Measurements from ENCODE around the gene KLHDC8A. TPM values are rescaled to one million over a fixed set of nuclear protein-coding genes. Genes with fewer than 3 reads are reported as not detected.

The KLHDC8A gene
- total RNA-seq, 1 donor from 2014 or later, result 1.5 TPM

- Mint-ChIP-seq H3K27me3 (ENCODE audit: unreplicated experiment) (peaks cover 5% of the 10 kb centered on the region), H3K27ac (ENCODE audit: unreplicated experiment) (no peak overlapping the region), H3K9me3 (ENCODE audit: unreplicated experiment) (no peaks in the 10 kb centered on the region), H3K36me3 (ENCODE audit: low read depth, unreplicated experiment) (no peaks in the 10 kb centered on the region), H3K4me3 (ENCODE audit: unreplicated experiment) (no peak overlapping the region), H3K4me1 (ENCODE audit: unreplicated experiment) (peaks cover 3% of the 10 kb centered on the region)
- TF ChIP-seq, protein P1, sequence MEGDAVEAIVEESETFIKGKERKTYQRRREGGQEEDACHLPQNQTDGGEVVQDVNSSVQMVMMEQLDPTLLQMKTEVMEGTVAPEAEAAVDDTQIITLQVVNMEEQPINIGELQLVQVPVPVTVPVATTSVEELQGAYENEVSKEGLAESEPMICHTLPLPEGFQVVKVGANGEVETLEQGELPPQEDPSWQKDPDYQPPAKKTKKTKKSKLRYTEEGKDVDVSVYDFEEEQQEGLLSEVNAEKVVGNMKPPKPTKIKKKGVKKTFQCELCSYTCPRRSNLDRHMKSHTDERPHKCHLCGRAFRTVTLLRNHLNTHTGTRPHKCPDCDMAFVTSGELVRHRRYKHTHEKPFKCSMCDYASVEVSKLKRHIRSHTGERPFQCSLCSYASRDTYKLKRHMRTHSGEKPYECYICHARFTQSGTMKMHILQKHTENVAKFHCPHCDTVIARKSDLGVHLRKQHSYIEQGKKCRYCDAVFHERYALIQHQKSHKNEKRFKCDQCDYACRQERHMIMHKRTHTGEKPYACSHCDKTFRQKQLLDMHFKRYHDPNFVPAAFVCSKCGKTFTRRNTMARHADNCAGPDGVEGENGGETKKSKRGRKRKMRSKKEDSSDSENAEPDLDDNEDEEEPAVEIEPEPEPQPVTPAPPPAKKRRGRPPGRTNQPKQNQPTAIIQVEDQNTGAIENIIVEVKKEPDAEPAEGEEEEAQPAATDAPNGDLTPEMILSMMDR (IDR thresholded peaks at IDR 0.05; ENCODE audit: unreplicated experiment), result no peak
- DNase-seq (ENCODE audit: low spot score), result no peak
These were observed 17.5 kb downstream of the KLHDC8A start for GRCh38 chr1:205339197-205339702.

DNA sequence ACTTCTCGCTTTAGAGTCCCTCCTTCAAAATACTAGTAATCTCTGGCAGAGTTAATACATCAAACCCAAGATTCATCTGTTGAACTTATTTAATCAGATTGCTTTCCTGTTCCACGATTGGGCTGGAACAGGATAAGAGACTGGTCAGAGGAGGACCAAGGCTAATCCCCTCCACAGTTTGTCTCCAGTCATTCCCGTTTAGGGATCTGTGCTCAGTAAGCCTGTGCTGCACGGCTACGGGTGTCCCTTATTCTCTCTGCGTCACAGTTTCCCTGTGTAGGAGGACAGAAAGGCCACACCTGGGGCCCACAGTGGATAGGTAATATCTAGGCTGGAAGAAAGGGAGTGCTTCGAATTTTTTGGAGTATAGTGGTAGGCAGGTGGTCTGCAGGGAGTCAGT, 18.7 kb downstream of the KLHDC8A start:
- TF ChIP-seq, protein P1 (IDR thresholded peaks at IDR 0.05; ENCODE audit: unreplicated experiment), result no peak
- no peak for DNase-seq (ENCODE audit: low spot score)
- H3K27ac Mint-ChIP-seq (ENCODE audit: unreplicated experiment), result no peak overlapping the region
- no peak overlapping the region for H3K4me3 Mint-ChIP-seq (ENCODE audit: unreplicated experiment)
- peaks cover 5% of the 10 kb centered on the region for H3K27me3 Mint-ChIP-seq (ENCODE audit: unreplicated experiment)
- no peaks in the 10 kb centered on the region for H3K9me3 Mint-ChIP-seq (ENCODE audit: unreplicated experiment)
- no peaks in the 10 kb centered on the region for H3K36me3 Mint-ChIP-seq (ENCODE audit: low read depth, unreplicated experiment)
- peaks cover 3% of the 10 kb centered on the region for H3K4me1 Mint-ChIP-seq (ENCODE audit: unreplicated experiment)

GRCh38 chr1:205337481-205337880, 19.2 kb downstream of the KLHDC8A start:
- TF ChIP-seq, protein P1 (IDR thresholded peaks at IDR 0.05; ENCODE audit: unreplicated experiment), result no peak
- Mint-ChIP-seq H3K4me1 (ENCODE audit: unreplicated experiment) (peaks cover under 1% of the 10 kb centered on the region), H3K36me3 (ENCODE audit: low read depth, unreplicated experiment) (no peaks in the 10 kb centered on the region), H3K4me3 (ENCODE audit: unreplicated experiment) (no peak overlapping the region), H3K27me3 (ENCODE audit: unreplicated experiment) (peaks cover 6% of the 10 kb centered on the region), H3K9me3 (ENCODE audit: unreplicated experiment) (no peaks in the 10 kb centered on the region), H3K27ac (ENCODE audit: unreplicated experiment) (no peak overlapping the region)
- no peak for DNase-seq (ENCODE audit: low spot score)

DNA sequence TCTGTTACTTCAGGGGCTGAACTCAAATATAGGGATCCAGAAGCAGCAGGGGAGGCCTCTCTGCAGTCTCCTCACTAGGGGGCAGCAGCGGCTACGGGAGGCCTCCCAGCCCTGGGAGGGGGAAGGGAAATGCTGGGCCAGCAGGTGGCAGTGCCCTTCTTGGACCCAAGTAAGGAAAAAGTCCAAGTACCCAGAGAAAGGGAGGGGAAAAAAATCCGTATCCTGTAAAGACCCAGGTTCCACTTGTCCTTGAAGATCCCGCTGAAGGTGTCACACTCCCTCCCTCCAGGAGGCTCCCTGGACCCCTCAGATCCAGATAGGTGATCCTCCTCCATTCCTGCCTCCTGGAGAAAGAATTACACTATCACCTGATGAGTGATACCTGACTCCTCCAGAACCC, 21.0 kb downstream of the KLHDC8A start:
- Mint-ChIP-seq H3K9me3 (ENCODE audit: unreplicated experiment) (no peaks in the 10 kb centered on the region), H3K36me3 (ENCODE audit: low read depth, unreplicated experiment) (no peaks in the 10 kb centered on the region), H3K27ac (ENCODE audit: unreplicated experiment) (no peak overlapping the region), H3K27me3 (ENCODE audit: unreplicated experiment) (peaks cover 9% of the 10 kb centered on the region), H3K4me1 (ENCODE audit: unreplicated experiment) (no peaks in the 10 kb centered on the region), H3K4me3 (ENCODE audit: unreplicated experiment) (no peak overlapping the region)
- peak; percentile 95 for DNase-seq (ENCODE audit: low spot score)
- TF ChIP-seq, protein P1 (IDR thresholded peaks at IDR 0.05; ENCODE audit: unreplicated experiment), result peak; percentile 67

- Mint-ChIP-seq H3K27ac (ENCODE audit: unreplicated experiment) (no peak overlapping the region), H3K36me3 (ENCODE audit: low read depth, unreplicated experiment) (no peaks in the 10 kb centered on the region), H3K27me3 (ENCODE audit: unreplicated experiment) (peaks cover 7% of the 10 kb centered on the region), H3K4me1 (ENCODE audit: unreplicated experiment) (peaks cover under 1% of the 10 kb centered on the region), H3K4me3 (ENCODE audit: unreplicated experiment) (no peak overlapping the region), H3K9me3 (ENCODE audit: unreplicated experiment) (no peaks in the 10 kb centered on the region)
- DNase-seq (ENCODE audit: low spot score), result no peak
- TF ChIP-seq, protein P1 (IDR thresholded peaks at IDR 0.05; ENCODE audit: unreplicated experiment), result no peak
These were observed 24.5 kb downstream of the KLHDC8A start for GRCh38 chr1:205332015-205332791.

Data from endothelial cell (in vitro differentiated cells).